ENCODE results near the gene LRBA. TPM values are rescaled to one million over a fixed set of nuclear protein-coding genes. Genes with fewer than 3 reads are reported as not detected.
A peak's percentile ranks its signal among the peaks of the same experiment; 100 is the strongest.
"Not testable (repeated sequence)": the region's sequence is repeated elsewhere in the genome, so short reads cannot be mapped to it uniquely, and the experiment has no call there.

The LRBA gene
- total RNA-seq, 1 experiment from 2014 or later: 25.7 TPM

DNA sequence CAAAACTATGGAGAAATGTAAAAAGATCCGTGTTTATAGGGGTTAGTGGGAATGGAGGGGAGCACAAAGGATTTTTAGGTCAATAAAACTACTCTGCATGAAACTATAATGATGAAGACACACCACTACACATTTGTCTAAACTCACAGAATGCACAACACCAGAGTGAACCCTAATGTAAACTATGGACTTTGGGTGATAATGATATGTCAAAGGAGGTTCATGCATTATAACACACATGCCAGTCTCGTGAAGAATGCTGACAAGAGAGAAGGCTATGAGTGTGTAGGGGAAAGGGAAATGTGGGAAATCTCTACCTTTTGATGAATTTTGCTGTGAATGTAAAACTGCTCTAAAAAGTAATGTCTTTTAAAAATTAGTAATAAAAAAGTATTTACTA is 249.9 kb downstream of the LRBA start:
- DNase-seq (ENCODE audit: extremely low read depth, low read depth): no peak

DNA sequence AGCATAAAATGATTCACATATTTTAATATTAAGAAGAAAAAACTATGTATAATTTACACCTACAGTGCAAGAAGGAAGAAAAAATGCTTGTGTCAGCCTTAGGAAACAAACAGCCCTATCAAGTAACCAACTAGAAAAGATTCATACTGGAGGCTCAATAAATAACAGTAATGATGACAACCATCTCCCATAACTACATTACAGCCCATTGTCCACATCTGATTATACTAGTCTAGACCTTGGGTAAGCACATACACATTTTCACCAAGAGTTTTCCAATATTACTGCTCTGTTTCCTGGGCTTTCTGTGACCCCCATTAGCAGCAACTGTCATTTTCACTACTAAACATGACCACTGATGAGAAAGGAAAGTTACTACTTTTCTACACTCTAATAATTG is 263.4 kb downstream of the LRBA start:
- no peak for DNase-seq (ENCODE audit: extremely low read depth, low read depth)

DNA sequence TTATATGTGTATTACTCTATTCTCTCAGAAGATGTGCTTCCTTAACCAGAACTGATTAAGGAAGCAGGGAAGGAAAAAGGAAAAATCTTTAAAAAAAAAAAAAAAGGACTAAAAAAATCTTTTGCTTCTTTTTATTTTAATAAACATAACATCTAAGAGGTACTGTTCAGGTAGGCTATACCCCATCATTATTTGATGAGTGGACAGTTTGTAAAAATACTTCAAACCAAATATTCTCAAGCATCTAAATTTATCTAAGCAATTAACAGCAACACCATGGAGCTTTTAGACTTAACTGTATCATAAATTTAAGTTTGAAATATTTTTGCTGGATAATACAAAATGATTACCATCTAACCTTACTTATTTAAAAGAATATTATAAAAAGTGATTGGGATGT is 264.3 kb downstream of the LRBA start:
- DNase-seq (ENCODE audit: extremely low read depth, low read depth): no peak

DNA sequence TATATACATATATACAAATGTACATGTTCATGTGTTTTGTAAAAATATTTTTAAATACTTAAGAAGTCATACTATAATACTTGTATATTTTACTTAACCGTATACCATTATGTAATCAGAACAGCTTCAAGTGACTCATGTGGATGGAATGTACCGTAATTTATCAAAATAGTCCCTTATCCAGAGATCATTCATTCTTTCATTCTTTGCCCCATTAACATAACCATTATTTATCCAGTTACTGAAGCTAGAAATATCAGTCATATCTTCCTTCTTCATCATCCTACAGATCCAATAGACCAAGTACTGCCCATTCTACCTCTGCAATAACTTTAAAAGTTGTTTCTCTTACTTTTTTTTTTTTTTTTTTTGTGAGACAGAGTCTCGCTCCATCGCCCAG is 268.9 kb downstream of the LRBA start:
- DNase-seq (ENCODE audit: extremely low read depth, low read depth): no peak

DNA sequence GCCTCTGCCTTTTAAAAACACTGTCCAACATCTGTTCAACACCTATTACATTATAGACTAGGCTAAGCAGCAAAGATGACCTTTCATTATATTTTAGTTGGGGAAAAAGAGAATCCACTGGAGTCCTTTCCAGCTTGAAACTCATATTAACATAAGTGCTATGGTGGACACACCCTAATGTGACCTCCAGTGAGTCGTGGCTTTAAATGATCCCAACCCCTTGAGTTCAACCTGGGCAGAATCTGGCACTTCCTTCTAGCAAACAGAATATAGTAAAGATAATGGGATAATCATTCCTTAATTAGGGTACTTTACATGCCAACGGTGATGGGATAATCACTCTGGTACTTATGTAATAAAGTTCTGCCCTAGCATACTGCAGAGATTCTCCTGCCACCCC is 270.5 kb downstream of the LRBA start:
- DNase-seq (ENCODE audit: extremely low read depth, low read depth): no peak

DNA sequence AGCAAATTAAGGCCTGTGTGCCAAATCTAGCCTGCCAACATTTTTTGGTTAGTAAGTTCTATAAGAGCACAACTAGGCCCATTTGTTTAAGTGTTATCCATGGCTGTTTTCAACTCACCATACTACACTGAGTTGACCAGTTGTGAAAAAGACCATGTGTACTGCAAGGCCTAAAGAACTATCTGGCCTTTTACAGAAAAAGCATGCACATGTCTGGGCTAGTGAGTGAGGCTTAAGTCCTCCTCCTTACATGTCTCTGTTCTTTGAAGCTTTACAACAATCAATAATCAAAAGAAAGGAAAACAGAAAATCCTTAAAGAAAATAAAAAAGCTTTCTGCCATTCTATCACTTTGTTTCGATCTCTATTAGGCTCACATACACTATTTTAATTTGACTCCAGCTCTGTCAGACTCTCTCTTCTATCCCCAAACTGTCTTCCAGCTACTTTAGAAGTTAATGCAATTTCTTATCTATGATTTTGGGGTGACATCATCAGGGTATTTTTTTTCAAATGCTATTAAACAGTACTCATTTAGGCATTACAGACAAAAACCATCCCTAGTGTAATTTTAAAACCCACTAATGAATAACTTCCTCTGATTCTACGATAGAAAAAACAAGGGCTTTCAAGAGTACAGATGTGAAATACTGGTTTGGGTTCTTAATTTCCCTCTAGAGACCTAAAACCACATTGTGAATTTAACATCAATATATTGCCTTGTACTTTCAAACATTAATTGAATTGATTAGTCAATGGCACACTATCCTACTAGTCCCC is 271.3 kb downstream of the LRBA start:
- no peak for DNase-seq (ENCODE audit: extremely low read depth, low read depth)

DNA sequence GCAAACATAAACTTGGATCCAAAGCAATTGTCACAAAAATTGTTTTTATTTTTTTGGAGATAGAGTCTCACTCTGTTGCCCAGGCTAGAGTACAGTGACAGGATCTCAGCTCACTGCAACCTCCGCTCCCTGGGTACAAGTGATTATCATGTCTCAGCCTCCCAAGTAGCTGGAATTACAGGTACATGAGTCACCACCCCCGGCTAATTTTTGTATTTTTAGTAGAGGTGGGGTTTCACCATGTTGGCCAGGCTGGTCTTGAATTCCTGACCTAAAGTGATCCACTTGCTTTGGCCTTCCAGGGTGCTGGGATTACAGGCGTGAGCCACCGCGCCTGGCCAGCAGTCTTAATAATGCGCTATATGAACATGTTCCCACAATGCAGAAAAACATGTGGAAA is 272.2 kb downstream of the LRBA start:
- DNase-seq (ENCODE audit: extremely low read depth, low read depth): not testable (repeated sequence)

DNA sequence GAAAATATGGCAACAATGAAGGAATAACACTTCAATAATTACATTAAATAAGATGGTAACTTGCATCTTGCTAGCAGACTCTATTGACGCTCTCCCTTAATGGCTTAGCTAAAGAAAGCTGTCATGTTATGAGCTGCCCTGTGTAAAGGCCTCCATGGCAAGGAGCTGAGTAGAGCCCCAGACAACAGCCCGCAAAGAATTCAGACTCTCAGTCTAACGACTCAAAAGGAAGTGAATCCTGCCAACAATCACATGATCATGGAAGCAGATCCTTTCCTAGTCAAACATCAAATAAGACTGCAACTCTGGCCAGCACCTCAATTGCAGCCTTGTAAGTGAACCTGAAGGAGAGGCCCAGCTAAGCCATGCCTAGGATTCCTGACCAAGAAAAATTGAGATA is 275.5 kb downstream of the LRBA start:
- no peak for DNase-seq (ENCODE audit: extremely low read depth, low read depth)

DNA sequence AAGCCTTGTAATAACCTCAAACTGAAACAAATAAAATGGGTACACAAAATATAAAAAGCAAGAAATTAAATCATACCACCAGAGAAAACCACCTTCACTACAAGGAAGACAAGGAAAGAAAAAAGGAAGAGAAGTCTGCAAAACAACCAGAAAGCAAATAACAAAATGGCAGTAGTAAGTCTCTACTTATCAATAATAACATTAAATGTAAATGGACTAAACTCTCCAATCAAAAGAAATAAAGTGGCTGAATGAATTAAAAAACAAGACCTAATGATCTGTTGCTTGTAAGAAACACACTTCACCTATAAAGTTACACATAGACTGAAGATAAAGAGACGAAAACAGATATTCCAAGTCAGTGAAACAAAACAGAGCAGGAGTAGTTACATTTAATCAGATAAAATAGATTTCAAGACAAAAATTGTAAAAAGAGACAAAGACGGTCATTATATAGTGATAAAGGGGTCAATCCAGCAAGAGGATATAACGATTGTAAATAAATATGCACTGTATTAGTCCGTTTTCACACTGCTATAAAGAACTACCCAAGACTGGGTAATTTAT is 289.0 kb downstream of the LRBA start:
- no peak for DNase-seq (ENCODE audit: extremely low read depth, low read depth)

DNA sequence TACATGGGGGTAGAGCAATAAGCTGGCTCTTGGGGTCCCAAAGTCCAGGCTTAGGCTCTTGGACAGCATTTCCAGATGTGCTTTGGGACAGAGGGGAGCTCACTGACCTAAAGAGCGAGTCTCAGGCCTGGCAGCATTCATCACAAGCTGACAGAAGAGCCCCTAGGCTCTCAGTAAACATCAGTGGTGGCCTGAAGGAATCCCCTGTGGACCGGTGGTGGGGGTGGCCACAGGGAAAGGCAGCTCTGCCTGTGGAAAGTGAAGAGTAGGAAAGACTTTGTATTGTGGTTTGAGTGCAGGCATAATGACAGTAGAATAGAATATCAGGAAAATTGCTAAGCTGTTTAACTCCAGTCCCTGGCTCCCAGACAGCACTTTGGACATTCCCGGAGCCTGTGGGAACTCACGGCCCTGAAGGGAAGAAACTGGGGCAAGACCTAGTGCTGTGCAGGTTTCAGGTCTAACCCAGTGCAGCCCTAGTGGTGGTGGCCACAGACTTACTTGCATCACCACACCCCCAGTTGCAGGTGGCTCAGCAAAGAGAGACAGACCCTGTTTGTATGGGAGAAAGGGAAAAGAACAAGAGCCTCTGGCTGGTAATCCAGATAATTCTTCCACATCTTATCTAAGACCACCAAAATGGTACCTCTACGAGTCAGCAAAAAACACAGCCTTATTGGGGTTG is 291.2 kb downstream of the LRBA start:
- DNase-seq (ENCODE audit: extremely low read depth, low read depth): no peak

DNA sequence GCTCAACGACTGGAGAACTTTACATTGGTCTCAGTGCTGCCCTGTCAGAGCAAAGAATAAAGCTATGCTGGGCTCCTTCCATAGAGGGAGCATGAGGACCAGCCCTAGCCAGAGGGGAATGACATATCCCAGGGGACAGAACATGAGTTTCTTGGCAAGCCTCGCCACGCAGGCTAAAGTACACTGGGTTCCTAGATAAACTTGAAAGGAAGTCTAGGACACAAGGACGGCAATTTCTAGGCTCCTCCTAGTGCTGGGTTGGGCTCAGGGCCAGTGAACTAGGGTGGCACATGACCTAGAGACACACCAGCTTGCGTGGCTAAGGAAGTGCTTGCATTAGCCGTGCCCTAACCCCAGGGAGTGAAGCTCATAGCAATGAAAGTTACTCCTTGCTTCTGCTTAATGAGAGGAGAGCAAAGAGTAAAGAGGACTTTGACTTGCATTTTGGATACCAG is 292.1 kb downstream of the LRBA start:
- peak; percentile 46 for DNase-seq (ENCODE audit: extremely low read depth, low read depth)

DNA sequence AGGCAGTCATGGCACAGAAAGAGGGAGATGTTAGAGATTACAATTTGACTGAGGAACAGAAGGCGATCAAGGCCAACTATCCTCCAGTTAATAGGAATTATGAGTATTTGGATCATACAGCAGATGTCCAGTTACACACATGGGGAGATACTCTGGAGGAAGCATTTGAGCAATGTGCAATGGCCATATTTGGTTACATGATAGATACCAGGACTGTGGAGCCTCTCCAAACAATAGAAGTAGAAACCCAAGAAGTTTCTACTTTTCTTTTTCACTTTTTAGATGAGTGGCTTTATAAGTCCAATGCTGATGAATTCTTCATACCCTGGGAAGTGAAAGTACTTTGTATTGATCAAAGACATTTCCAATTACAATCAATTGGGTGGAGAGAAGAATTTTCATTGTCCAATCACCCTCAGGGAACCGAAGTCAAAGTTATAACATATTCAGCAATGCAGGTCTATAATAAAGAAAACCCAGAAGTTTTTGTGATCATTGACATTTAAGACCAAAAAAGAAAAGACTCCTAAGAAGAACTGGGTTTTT is 294.0 kb downstream of the LRBA start:
- DNase-seq (ENCODE audit: extremely low read depth, low read depth): no peak

DNA sequence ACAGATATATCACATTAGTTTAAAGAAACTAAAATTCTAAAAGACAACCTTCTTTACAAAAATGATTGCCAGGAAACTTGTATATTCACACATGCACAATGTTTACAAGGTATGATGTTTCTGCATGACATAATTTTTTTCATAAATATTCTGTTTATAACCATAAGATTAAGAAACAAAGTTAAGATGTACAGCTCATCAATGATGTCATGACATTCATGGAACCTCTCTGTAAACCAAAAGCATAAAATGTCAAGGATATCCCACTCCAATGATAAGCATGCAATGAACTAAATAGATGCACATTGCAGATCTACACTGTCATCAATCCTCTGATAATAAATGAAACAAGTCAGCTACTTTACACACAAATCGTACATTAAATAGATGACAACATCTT is 297.1 kb downstream of the LRBA start:
- no peak for DNase-seq (ENCODE audit: extremely low read depth, low read depth)

DNA sequence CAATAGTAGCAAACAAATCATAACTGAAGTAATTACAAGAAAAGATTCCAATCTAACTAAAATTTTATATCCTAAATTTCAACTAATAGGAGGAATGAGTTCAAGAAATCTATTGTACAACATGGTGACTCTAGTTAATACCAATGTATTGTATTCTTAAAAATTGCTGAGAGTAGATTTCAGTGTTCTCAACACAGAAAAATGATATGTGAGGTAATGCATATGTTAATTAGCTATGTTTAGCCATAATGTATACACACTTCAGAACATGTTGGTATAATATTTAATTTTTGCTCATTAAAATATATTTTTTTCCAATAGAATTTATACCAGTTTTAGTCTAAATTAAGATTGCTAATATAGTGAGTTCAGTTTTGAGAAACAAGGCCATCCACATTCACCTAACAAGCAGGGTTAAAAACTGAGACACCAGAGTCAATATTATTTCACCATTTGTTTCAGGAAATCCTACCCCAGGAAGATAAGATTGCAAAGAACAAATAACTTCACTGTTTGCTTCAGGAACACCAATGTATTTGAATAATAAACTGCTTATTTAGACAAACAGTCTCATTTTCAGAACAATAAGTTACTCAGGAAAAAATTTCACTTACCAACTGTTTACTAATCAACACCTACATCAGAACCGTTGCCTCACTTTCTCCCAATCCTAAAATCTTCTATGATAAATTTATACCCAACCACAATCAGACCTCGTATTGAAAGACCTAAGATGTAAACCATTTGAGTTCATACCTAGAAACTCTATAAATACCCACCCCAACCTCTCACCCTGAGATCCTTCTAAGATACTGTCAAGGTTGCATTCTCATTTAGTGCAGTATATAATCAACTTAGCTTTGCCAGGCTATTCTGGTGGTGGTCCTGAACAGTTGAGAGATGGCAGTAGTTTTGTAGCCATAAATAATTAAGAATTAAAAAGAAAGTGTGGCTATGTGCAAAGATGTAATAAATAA is 300.3 kb downstream of the LRBA start:
- no peak for DNase-seq (ENCODE audit: extremely low read depth, low read depth)

DNA sequence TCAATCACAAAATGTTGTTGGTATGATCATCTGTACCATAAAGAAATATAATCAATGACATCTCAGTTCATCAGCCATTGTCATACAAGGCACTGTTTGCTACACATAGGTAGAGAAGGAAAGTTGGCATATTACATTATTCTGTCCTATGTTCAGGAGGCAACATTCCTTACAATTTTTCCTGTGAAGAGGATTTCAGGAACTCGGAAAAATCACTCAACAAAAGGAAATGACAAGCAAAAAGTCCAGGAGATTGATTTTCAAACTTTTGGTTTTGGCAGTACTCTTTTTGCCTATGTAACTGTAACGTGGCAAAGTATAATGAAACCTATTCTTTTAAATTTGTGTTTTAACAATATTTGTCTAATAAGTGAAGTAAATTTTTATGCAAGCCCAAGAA is 301.8 kb downstream of the LRBA start:
- no peak for DNase-seq (ENCODE audit: extremely low read depth, low read depth)

DNA sequence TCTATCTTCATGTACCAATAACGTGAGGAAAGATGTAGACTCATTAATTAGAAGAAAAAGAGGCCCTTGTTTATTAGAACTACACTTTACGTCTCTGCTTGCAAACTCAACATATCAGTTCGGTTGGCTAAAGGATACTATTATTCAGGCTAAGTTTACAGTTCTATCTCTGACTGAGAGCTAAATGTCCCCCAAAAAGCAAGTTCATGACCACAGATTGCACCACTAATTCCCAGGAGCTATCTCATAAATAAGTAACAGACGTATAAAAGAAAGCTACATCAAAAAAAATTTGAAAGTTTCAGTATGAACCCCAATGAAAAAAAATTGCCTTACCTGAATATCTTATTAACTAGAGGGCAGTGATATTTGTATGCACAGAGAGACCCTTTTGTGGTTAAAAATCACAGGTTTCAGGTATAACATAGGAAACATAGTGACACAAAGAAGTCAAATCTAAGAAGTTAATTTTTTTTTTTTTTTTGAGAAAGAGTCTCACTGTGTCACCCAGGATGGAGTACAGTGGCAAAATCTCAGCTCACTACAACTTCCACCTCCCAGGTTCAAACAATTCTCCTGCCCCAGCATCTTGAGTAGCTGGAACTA is 304.2 kb downstream of the LRBA start:
- DNase-seq (ENCODE audit: extremely low read depth, low read depth): no peak

DNA sequence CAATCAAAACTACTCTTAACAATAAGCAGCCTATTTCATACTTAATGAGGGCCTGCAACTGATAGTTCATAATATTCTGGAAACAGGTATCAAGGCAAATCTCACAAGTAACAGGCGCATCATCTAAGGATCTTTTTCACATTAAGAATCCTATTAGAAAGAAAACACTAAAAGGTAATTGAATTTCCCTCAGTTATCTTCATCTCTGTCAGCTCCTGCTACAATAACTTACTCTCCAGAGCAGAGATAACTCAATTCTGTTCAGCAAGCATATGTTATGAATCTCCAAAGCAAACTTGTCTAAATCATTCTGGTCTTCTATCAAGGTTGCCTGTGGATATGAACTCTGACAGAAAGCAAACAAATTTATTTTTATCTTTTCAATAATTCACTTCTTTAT is 307.1 kb downstream of the LRBA start:
- DNase-seq (ENCODE audit: extremely low read depth, low read depth): no peak

DNA sequence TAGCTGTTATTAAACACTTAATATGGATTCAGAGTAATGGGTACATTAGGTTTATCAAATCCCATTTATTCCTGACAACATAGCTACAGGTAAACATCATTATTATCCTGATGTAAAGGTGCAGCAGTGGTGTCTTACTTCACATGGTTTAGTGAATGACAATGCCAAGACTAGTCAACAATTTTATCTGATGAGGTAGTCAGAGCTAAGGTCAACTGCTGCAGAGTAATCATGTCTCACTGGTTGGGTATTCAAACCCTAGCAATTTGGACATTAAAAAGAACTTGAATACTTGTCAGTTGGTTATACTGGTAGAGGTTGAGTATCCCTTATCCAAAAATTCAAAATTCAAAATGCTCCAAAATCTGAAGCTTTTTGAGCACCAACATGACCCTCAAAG is 315.5 kb downstream of the LRBA start:
- DNase-seq (ENCODE audit: extremely low read depth, low read depth): no peak

DNA sequence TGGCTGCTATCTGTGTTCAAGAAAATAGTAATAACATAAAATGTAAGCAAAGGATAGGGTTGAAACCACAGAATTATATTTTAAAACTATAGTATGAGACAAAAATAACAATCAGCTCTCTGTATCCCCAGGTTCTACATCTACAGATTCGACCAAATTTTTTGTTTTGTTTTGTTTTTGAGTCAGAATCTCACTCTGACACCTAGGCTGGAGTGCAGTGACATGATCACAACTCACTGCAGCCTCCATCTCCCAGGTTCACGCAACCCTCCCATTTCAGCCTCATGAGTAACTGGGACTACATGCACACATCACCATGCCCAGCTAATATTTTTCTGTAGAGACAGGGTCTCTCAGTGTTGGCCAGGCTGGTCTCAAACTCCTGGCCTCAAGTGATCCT is 319.9 kb downstream of the LRBA start:
- DNase-seq (ENCODE audit: extremely low read depth, low read depth): no peak

DNA sequence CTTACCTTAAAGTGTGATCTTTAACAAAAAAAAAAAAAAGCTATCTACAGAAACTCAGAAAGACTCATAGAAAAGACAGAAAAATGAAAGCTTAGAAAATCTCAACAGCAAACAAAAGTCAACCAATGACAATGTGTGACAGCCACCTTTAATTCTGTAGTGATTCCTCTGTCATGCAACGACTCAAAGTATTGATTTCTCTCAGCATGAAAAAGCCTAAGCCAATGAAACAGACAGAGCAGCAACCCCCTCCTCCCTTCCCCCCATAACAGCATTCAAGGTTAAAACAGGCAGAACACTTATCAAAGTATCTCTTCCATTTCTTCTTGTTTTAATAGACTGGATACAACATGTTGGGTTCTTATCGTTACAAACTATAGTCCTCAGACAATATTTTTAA is 320.6 kb downstream of the LRBA start:
- DNase-seq (ENCODE audit: extremely low read depth, low read depth): no peak

Measured in NCI-H460 (cell line).